Measurements from ENCODE around the gene CCDC120.

The CCDC120 gene

DNA sequence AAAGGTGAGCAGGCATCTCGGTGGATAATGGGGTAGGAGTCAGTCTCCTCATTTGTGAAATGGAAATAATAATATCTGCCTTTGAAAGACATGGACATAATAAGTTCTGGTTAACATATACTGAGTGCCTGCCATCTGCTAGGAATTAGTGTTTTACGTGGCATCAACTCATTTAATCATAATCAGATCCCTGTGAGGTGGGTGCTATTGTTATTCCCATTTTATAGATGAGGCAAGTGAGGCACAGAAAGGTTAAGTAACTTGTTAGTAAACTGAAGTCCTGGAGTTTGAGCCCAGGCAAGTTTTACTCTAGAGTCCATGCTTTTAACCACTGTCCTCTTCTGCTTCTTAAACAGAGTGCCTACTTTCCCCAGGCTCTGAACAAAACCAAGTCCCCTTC, 7.5 kb downstream of the CCDC120 start:
- TF ChIP-seq EZH2phosphoT487 (IDR thresholded peaks at IDR 0.05; ENCODE audit: low read length) = no peak
- no peak for TF ChIP-seq EZH2 (optimal IDR thresholded peaks at IDR 0.05; ENCODE audit: low read depth, low read length)
- TF ChIP-seq, protein P1, sequence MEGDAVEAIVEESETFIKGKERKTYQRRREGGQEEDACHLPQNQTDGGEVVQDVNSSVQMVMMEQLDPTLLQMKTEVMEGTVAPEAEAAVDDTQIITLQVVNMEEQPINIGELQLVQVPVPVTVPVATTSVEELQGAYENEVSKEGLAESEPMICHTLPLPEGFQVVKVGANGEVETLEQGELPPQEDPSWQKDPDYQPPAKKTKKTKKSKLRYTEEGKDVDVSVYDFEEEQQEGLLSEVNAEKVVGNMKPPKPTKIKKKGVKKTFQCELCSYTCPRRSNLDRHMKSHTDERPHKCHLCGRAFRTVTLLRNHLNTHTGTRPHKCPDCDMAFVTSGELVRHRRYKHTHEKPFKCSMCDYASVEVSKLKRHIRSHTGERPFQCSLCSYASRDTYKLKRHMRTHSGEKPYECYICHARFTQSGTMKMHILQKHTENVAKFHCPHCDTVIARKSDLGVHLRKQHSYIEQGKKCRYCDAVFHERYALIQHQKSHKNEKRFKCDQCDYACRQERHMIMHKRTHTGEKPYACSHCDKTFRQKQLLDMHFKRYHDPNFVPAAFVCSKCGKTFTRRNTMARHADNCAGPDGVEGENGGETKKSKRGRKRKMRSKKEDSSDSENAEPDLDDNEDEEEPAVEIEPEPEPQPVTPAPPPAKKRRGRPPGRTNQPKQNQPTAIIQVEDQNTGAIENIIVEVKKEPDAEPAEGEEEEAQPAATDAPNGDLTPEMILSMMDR (IDR thresholded peaks at IDR 0.05; ENCODE audit: low read length) = no peak
- Histone ChIP-seq H2AFZ (ENCODE audit: low read length) (no peak overlapping the region), H3K79me2 (ENCODE audit: low read length) (no peaks in the 10 kb centered on the region), H3K9me2 (replicated peaks; ENCODE audit: insufficient read depth, low read length) (no peaks in the 10 kb centered on the region), H3K9ac (ENCODE audit: low read length) (no peak overlapping the region), H3K4me3 (ENCODE audit: low read length) (no peak overlapping the region), H3K27me3 (replicated peaks; ENCODE audit: insufficient read depth, low read length) (no peaks in the 10 kb centered on the region), H3K4me1 (ENCODE audit: low read length) (no peaks in the 10 kb centered on the region), H3K9me3 (replicated peaks; ENCODE audit: insufficient read depth, low read length) (no peaks in the 10 kb centered on the region), H3F3A (ENCODE audit: insufficient read depth, low read length) (no peaks in the 10 kb centered on the region), H3K36me3 (replicated peaks; ENCODE audit: insufficient read depth, low read length) (no peaks in the 10 kb centered on the region), H3K4me2 (ENCODE audit: low read depth, low read length) (no peak overlapping the region), H3K27ac (ENCODE audit: low read length) (no peak overlapping the region), H4K20me1 (ENCODE audit: insufficient read depth, low read length) (no peaks in the 10 kb centered on the region)
- no peak for DNase-seq

DNA sequence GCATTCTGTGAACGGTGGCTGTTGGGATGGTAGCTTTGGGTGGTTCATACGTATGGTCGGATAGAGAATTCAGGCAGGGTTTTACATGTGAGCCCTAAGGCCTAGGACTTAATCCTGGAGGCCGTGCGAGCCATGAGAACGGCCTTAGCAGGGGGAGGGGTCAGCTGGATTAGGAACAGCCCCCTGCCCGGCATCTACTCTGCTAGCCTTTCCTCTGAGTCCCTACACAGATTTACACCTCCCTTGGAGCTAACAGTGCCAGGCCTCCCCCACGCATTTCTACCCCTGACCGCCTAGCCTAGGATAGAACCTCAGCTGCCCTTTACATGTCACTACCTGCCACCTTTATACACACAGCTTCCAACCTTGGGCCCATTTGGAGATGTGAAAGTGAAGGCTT, 7.9 kb downstream of the CCDC120 start:
- TF ChIP-seq, protein P1 (IDR thresholded peaks at IDR 0.05; ENCODE audit: low read length) = no peak
- TF ChIP-seq EZH2phosphoT487 (IDR thresholded peaks at IDR 0.05; ENCODE audit: low read length) (no peak), EZH2 (optimal IDR thresholded peaks at IDR 0.05; ENCODE audit: low read depth, low read length) (no peak)
- no peaks in the 10 kb centered on the region for H3K9me3 ChIP-seq (replicated peaks; ENCODE audit: insufficient read depth, low read length)

DNA sequence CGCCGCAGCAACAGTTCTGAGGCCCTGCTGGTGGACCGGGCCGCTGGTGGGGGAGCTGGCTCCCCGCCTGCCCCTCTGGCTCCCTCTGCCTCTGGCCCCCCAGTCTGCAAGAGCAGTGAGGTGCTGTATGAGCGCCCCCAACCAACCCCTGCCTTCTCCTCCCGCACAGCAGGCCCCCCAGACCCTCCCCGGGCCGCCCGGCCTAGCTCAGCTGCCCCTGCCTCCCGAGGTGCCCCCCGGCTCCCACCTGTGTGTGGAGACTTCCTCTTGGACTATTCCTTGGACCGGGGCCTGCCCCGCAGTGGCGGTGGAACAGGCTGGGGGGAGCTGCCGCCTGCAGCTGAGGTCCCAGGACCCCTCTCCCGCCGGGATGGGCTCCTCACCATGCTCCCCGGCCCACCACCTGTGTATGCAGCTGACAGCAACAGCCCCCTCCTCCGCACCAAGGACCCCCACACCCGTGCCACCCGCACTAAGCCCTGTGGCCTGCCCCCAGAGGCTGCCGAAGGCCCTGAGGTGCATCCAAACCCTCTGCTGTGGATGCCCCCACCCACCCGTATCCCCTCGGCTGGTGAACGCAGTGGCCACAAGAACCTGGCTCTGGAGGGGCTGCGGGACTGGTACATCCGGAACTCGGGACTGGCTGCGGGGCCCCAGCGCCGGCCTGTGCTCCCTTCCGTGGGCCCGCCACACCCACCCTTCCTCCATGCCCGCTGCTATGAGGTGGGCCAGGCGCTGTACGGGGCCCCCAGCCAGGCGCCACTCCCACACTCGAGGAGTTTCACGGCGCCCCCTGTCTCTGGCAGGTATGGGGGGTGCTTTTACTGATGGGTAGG, 8.7 kb downstream of the CCDC120 start:
- H3K36me3 ChIP-seq (replicated peaks; ENCODE audit: insufficient read depth, low read length) = no peaks in the 10 kb centered on the region
- no peak overlapping the region for H2AFZ ChIP-seq (ENCODE audit: low read length)
- no peaks in the 10 kb centered on the region for H3K27me3 ChIP-seq (replicated peaks; ENCODE audit: insufficient read depth, low read length)
- no peaks in the 10 kb centered on the region for H4K20me1 ChIP-seq (ENCODE audit: insufficient read depth, low read length)
- H3K79me2 ChIP-seq (ENCODE audit: low read length) = no peaks in the 10 kb centered on the region
- TF ChIP-seq EZH2phosphoT487 (IDR thresholded peaks at IDR 0.05; ENCODE audit: low read length) = no peak
- TF ChIP-seq, protein P1 (IDR thresholded peaks at IDR 0.05; ENCODE audit: low read length) = no peak
- no peaks in the 10 kb centered on the region for H3F3A ChIP-seq (ENCODE audit: insufficient read depth, low read length)
- H3K9me2 ChIP-seq (replicated peaks; ENCODE audit: insufficient read depth, low read length) = no peaks in the 10 kb centered on the region
- no peaks in the 10 kb centered on the region for H3K4me1 ChIP-seq (ENCODE audit: low read length)
- H3K9ac ChIP-seq (ENCODE audit: low read length) = no peak overlapping the region
- no peak overlapping the region for H3K27ac ChIP-seq (ENCODE audit: low read length)
- DNase-seq = no peak
- H3K4me2 ChIP-seq (ENCODE audit: low read depth, low read length) = no peak overlapping the region
- no peak overlapping the region for H3K4me3 ChIP-seq (ENCODE audit: low read length)
- no peaks in the 10 kb centered on the region for H3K9me3 ChIP-seq (replicated peaks; ENCODE audit: insufficient read depth, low read length)

More for the DNA sequence above, 7.9 kb downstream of the CCDC120 start:
- no peaks in the 10 kb centered on the region for H3K36me3 ChIP-seq (replicated peaks; ENCODE audit: insufficient read depth, low read length)
- H3K4me3 ChIP-seq (ENCODE audit: low read length) = no peak overlapping the region
- H3K27ac ChIP-seq (ENCODE audit: low read length) = no peak overlapping the region
- H3K9me2 ChIP-seq (replicated peaks; ENCODE audit: insufficient read depth, low read length) = no peaks in the 10 kb centered on the region
- H3K4me1 ChIP-seq (ENCODE audit: low read length) = no peaks in the 10 kb centered on the region
- no peak overlapping the region for H3K9ac ChIP-seq (ENCODE audit: low read length)
- H3K4me2 ChIP-seq (ENCODE audit: low read depth, low read length) = no peak overlapping the region
- no peaks in the 10 kb centered on the region for H3F3A ChIP-seq (ENCODE audit: insufficient read depth, low read length)
- H3K79me2 ChIP-seq (ENCODE audit: low read length) = no peaks in the 10 kb centered on the region
- H3K27me3 ChIP-seq (replicated peaks; ENCODE audit: insufficient read depth, low read length) = no peaks in the 10 kb centered on the region
- no peak for DNase-seq
- no peaks in the 10 kb centered on the region for H4K20me1 ChIP-seq (ENCODE audit: insufficient read depth, low read length)
- no peak overlapping the region for H2AFZ ChIP-seq (ENCODE audit: low read length)
